HCT116 (cell line): ENCODE results near the gene SORBS1. TPM values are rescaled to one million over a fixed set of nuclear protein-coding genes. Genes with fewer than 3 reads are reported as not detected.

ENCODE experiments used
- ATAC-seq: fragments of 200-7000 bp; cut with Tn5 transposase; 2 replicates; pipeline ENCODE4 v1.9.1; 2020; ENCODE audit warnings: mild to moderate bottlenecking, moderate library complexity
- BruUV-seq: library from RNA; stranded (reverse); fragments of 400-500 nt; replicated peaks from 2 replicates; lab custom pipeline; 2021; lab: Mats Ljungman, UMichigan
- CTCF ChIA-PET: fragments of 300-600 bp; sonication (Branson Sonifier 250); formaldehyde crosslinking; loops from one replicate; lab custom pipeline; 2021; ENCODE audit warnings: antibody characterized with exemption; lab: Charles Lee
- POLR2A ChIA-PET: fragments of 300-600, 350-600 bp; sonication (Branson Sonifier 250); formaldehyde crosslinking; loops from one replicate; lab custom pipeline; 2021; ENCODE audit warnings: antibody characterized with exemption; lab: Charles Lee
- RAD21 ChIA-PET, 2 experiments: fragments of 300-600 bp; sonication (Branson Sonifier 250); formaldehyde crosslinking; loops; one replicate each; lab custom pipeline; 2023; ENCODE audit warnings: low total read pairs in 2 of 2; ENCODE audit not compliant: uncharacterized antibody in 2 of 2, unreplicated experiment in 2 of 2, low non-redundant PET in 1 of 2; lab: Charles Lee
- DNase-seq: peaks from one replicate; pipeline ENCODE4 v3.0.0-alpha.2; 2010; ENCODE audit warnings: low read depth, low spot score
- H2AFZ ChIP-seq: fragments of 200-600 bp; shearing (Covaris generic), sonication (generic); 2 replicates; pipeline ENCODE4 v1.6.1; 2017; ENCODE audit warnings: low read depth, mixed run types, mixed read lengths, antibody characterized with exemption, low read length; ENCODE audit not compliant: poor library complexity, severe bottlenecking
- H3K27ac ChIP-seq: 2 replicates; pipeline ENCODE4 v1.5.1; 2012; ENCODE audit warnings: low read depth, low read length
- H3K27me3 ChIP-seq: fragments of 200-600 bp; sonication (generic); 2 replicates; pipeline ENCODE4 v1.6.1; 2016; ENCODE audit warnings: mixed run types, low read length, mixed read lengths; ENCODE audit not compliant: insufficient read depth
- H3K36me3 ChIP-seq, 2 experiments: fragments of 200-500 bp in 1 of 2; fragments of 200-600 bp in 1 of 2; sonication (Bioruptor generic) in 1 of 2; sonication (generic) in 1 of 2; 2 replicates each; pipeline versions ENCODE4 v1.5.1 to v1.6.1; 2014 to 2016; ENCODE audit warnings: low read length in 2 of 2, inconsistent platforms in 1 of 2, mixed read lengths in 1 of 2, mixed run types in 1 of 2; ENCODE audit not compliant: insufficient read depth in 2 of 2, control insufficient read depth in 1 of 2
- H3K4me1 ChIP-seq, 2 experiments: fragments of 200-600 bp in 1 of 2; sonication (generic) in 1 of 2; 2 replicates each; pipeline versions ENCODE4 v1.5.1 to v1.6.1; 2012 to 2017; ENCODE audit warnings: low read length in 2 of 2, inconsistent platforms in 1 of 2, mild to moderate bottlenecking in 1 of 2, mixed read lengths in 1 of 2, mixed run types in 1 of 2, moderate library complexity in 1 of 2; ENCODE audit not compliant: insufficient read depth in 2 of 2, control insufficient read depth in 1 of 2
- H3K4me2 ChIP-seq: fragments of 200-600 bp; sonication (generic); 2 replicates; pipeline ENCODE4 v1.6.1; 2017; ENCODE audit warnings: mixed run types, low read length, mixed read lengths
- H3K4me3 ChIP-seq, 2 experiments: fragments of 200-600 bp in 1 of 2; sonication (generic) in 1 of 2; replicated peaks in 1 of 2; 2 replicates each; pipeline ENCODE4 v1.5.1; 2011 to 2016; ENCODE audit warnings: low read length in 2 of 2, control low read depth in 1 of 2, low read depth in 1 of 2, mild to moderate bottlenecking in 1 of 2, mixed read lengths in 1 of 2, mixed run types in 1 of 2
- H3K79me2 ChIP-seq: fragments of 200-600 bp; sonication (generic); 2 replicates; pipeline ENCODE4 v1.6.1; 2017; ENCODE audit warnings: mild to moderate bottlenecking, mixed run types, low read length, moderate library complexity, mixed read lengths; ENCODE audit not compliant: insufficient read depth
- H3K9ac ChIP-seq: fragments of 200-600 bp; sonication (generic); 2 replicates; pipeline ENCODE4 v1.6.1; 2016; ENCODE audit warnings: low read length, mixed read lengths
- H3K9me2 ChIP-seq: fragments of 200-600 bp; sonication (generic), shearing (Covaris generic); 2 replicates; pipeline ENCODE4 v1.6.1; 2017; ENCODE audit warnings: mixed run types, mild to moderate bottlenecking, moderate library complexity; ENCODE audit not compliant: insufficient read depth
- H3K9me3 ChIP-seq, 2 experiments: fragments of 200-500 bp in 1 of 2; fragments of 200-600 bp in 1 of 2; sonication (Bioruptor generic) in 1 of 2; sonication (generic) in 1 of 2; 2 replicates each; pipeline ENCODE4 v1.6.1; 2014 to 2017; ENCODE audit warnings: low read length in 2 of 2, mixed read lengths in 2 of 2, inconsistent platforms in 1 of 2, low read depth in 1 of 2, mild to moderate bottlenecking in 1 of 2, mixed run types in 1 of 2, moderate library complexity in 1 of 2; ENCODE audit not compliant: control insufficient read depth in 1 of 2, insufficient read depth in 1 of 2
- H4K20me1 ChIP-seq: fragments of 200-600 bp; sonication (generic), shearing (Covaris generic); 2 replicates; pipeline ENCODE4 v1.6.1; 2017; ENCODE audit warnings: mixed run types, mild to moderate bottlenecking, moderate library complexity; ENCODE audit not compliant: insufficient read depth
- CBX3 ChIP-seq: IDR thresholded peaks from 2 replicates; pipeline ENCODE4 v1.6.1; 2012; ENCODE audit warnings: low read depth
- CEBPB ChIP-seq: IDR thresholded peaks from 2 replicates; pipeline ENCODE4 v1.6.1; 2012; ENCODE audit warnings: low read depth
- CTCF ChIP-seq, 3 experiments: fragments of 200-600 bp in 1 of 3; sonication (generic) in 1 of 3; IDR thresholded peaks in 2 of 3; conservative IDR thresholded peaks in 1 of 3; 2 replicates each; pipeline ENCODE4 v1.5.1; 2012 to 2017; ENCODE audit warnings: low read depth in 2 of 3, low read length in 2 of 3, antibody characterized with exemption in 1 of 3, borderline replicate concordance in 1 of 3, control low read depth in 1 of 3, mild to moderate bottlenecking in 1 of 3, mixed read lengths in 1 of 3, mixed run types in 1 of 3, moderate library complexity in 1 of 3; ENCODE audit not compliant: insufficient read depth in 1 of 3
- POLR2A ChIP-seq: IDR thresholded peaks from 2 replicates; pipeline ENCODE4 v1.7.0; 2011; ENCODE audit warnings: borderline replicate concordance; ENCODE audit not compliant: insufficient read depth, insufficient read length; ENCODE audit errors: extremely low read depth
- RAD21 ChIP-seq: IDR thresholded peaks from 2 replicates; pipeline ENCODE4 v1.6.1; 2012; ENCODE audit warnings: low read depth, mild to moderate bottlenecking
- TCF7L2 ChIP-seq: IDR thresholded peaks from 2 replicates; pipeline ENCODE4 v1.7.0; 2011; ENCODE audit warnings: borderline replicate concordance, inconsistent platforms; ENCODE audit not compliant: insufficient read depth, insufficient read length; ENCODE audit errors: extremely low read depth
- YY1 ChIP-seq: IDR thresholded peaks from 2 replicates; pipeline ENCODE4 v1.6.1; 2011; ENCODE audit warnings: low read length, low read depth, moderate library complexity, mild to moderate bottlenecking; ENCODE audit not compliant: insufficient replicate concordance; ENCODE audit errors: extremely low read depth
- ZNF274 ChIP-seq: fragments of 200-500 bp; sonication (Bioruptor generic); IDR thresholded peaks from 2 replicates; pipeline ENCODE4 v1.6.1; 2014; ENCODE audit warnings: mild to moderate bottlenecking, low read depth, low read length, inconsistent platforms
- intact Hi-C: fragments of 100-400 bp; cut with micrococcal nuclease; formaldehyde crosslinking; loops from 2 replicates; pipeline ENCODE4 v1.10.0; 2022
- total RNA-seq: library from RNA; stranded (reverse); gene quantifications from one replicate; pipeline ENCODE4 v1.2.1, GENCODE V29; 2021; ENCODE audit not compliant: unreplicated experiment

The SORBS1 gene
- total RNA-seq, 1 experiment from 2014 or later: 3.4 TPM

GRCh38 chr10:95467162-95467599, 94.0 kb downstream of the SORBS1 start:
- ATAC-seq (peak; percentile 97), DNase-seq (peak; percentile 37)
- no peaks in the 10 kb centered on the region for H3K79me2 ChIP-seq
- peak overlapping the region; percentile 27 for H3K4me2 ChIP-seq
- no peak overlapping the region for H2AFZ ChIP-seq
- ChIA-PET RAD21 (interaction anchor here in 1 of 2 experiments (0.6 kb wide), 1 partner anchor 137 kb away, joined by 4 read pairs; no protein-coding TSS in a partner anchor), POLR2A (no interaction called here), CTCF (interaction anchor here (1.0 to 2.3 kb wide), 2 partner anchors 22 to 134 kb away, joined by 3 to 14 read pairs; no protein-coding TSS in a partner anchor)
- no peaks in the 10 kb centered on the region for H4K20me1 ChIP-seq
- peaks cover 13 to 14% of the 10 kb centered on the region in 2 experiments; a peak in 3 of 4 replicates for H3K4me1 ChIP-seq
- no TSS peak for BruUV-seq
- intact Hi-C loops: no loop called here
- H3K36me3 ChIP-seq: no peaks in the 10 kb centered on the region
- no peak overlapping the region for H3K4me3 ChIP-seq
- H3K9me3 ChIP-seq: no peaks in the 10 kb centered on the region
- no peaks in the 10 kb centered on the region for H3K27me3 ChIP-seq
- no peaks in the 10 kb centered on the region for H3K9me2 ChIP-seq
- no peak overlapping the region for H3K27ac ChIP-seq
- TF ChIP-seq CBX3 (peak; percentile 63), RAD21 (peak; percentile 32; the same call in 1 of the 2 replicates), POLR2A (no peak), ZNF274 (no peak), YY1 (no peak), CEBPB (0 out of 2 replicates have a peak, but pooled peaks have one; percentile 47), TCF7L2 (peak; percentile 89), CTCF (IDR thresholded peaks at IDR 0.05 in 2 of 3, conservative IDR thresholded peaks at IDR 0.05 in 1 of 3; ENCODE audit: borderline replicate concordance in 1 of 3, insufficient read depth in 1 of 3, low read depth in 2 of 3, low read length in 2 of 3) (peak in 2 of 3 experiments; percentile 15 to 17; a peak in 1 of 6 replicates)
- no peak overlapping the region for H3K9ac ChIP-seq
